ENCODE measurements around the gene TRAK1.

The TRAK1 gene

GRCh38 chr3:42187936-42188335, 96.8 kb downstream of the TRAK1 start:
- peaks cover 13 to 36% (median 23%) of the 10 kb centered on the region in 4 experiments for H3K36me3 ChIP-seq (ENCODE audit: control insufficient read depth in 4 of 4, insufficient read depth in 4 of 4, low read length in 3 of 4)
- 97% methylated on average over 8 of the region's 9 CpGs for WGBS (ENCODE audit: insufficient coverage)
- CTCF ChIA-PET = interaction anchor here (1.2 to 10.3 kb wide), 3 partner anchors 10 to 70 kb away, joined by 3 to 122 read pairs (median 3); no protein-coding TSS in a partner anchor

DNA sequence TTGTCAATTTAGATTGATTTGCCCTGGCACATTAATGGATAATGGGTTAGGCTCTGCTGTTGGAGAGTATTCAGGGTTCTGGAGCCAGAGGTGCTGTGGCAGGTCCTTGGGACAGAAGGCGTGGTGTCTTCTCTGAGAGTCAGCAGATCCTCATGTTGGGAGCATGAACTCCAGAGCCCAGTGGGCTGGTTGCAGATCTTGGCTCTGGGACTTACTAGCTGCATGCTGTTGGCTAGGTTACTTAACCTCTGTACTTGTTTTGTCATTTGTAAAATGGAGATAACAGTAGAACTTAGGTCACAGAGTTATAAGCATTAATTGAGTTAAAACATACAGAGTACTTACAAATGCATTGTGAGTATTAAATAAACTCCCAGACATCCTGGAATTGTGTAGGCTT, 97.2 kb downstream of the TRAK1 start:
- ChIA-PET POLR2A (no interaction called here), CTCF (interaction anchor here (1.2 to 10.3 kb wide), 4 partner anchors 8 to 70 kb away, joined by 3 to 122 read pairs (median 25); no protein-coding TSS in a partner anchor)
- H3K4me3 ChIP-seq (ENCODE audit: control insufficient read depth in 1 of 7, extremely low read depth in 1 of 7, insufficient read depth in 4 of 7, low read depth in 2 of 7, low read length in 6 of 7) = no peak overlapping the region
- WGBS (ENCODE audit: insufficient coverage) = 100% methylated on average over 1 of the region's 1 CpG
- H3K9me3 ChIP-seq (ENCODE audit: control extremely low read depth in 1 of 5, control insufficient read depth in 4 of 5, insufficient read depth in 2 of 5, low read depth in 1 of 5, low read length in 4 of 5) = no peaks in the 10 kb centered on the region
- H3K4me1 ChIP-seq (ENCODE audit: control extremely low read depth in 1 of 4, control insufficient read depth in 4 of 4, insufficient read depth in 4 of 4, low read length in 3 of 4) = peaks cover 4 to 22% (median 18%) of the 10 kb centered on the region in 4 experiments
- H3K27ac ChIP-seq (ENCODE audit: insufficient read depth in 1 of 2, low read depth in 1 of 2, low read length in 2 of 2, poor library complexity in 1 of 2, severe bottlenecking in 2 of 2) = no peak overlapping the region
- DNase-seq = no peak
- H3K27me3 ChIP-seq (replicated peaks in 2 of 5; ENCODE audit: control insufficient read depth in 4 of 5, insufficient read depth in 5 of 5, low read length in 4 of 5) = no peaks in the 10 kb centered on the region
- peaks cover 13 to 36% (median 23%) of the 10 kb centered on the region in 4 experiments for H3K36me3 ChIP-seq (ENCODE audit: control insufficient read depth in 4 of 4, insufficient read depth in 4 of 4, low read length in 3 of 4)

More at GRCh38 chr3:42187936-42188335, 96.8 kb downstream of the TRAK1 start:
- POLR2A ChIA-PET = no interaction called here
- no peak for DNase-seq
- Histone ChIP-seq H3K27ac (ENCODE audit: insufficient read depth in 1 of 2, low read depth in 1 of 2, low read length in 2 of 2, poor library complexity in 1 of 2, severe bottlenecking in 2 of 2) (no peak overlapping the region), H3K9me3 (ENCODE audit: control extremely low read depth in 1 of 5, control insufficient read depth in 4 of 5, insufficient read depth in 2 of 5, low read depth in 1 of 5, low read length in 4 of 5) (no peaks in the 10 kb centered on the region), H3K27me3 (replicated peaks in 2 of 5; ENCODE audit: control insufficient read depth in 4 of 5, insufficient read depth in 5 of 5, low read length in 4 of 5) (no peaks in the 10 kb centered on the region), H3K4me3 (ENCODE audit: control insufficient read depth in 1 of 7, extremely low read depth in 1 of 7, insufficient read depth in 4 of 7, low read depth in 2 of 7, low read length in 6 of 7) (no peak overlapping the region), H3K4me1 (ENCODE audit: control extremely low read depth in 1 of 4, control insufficient read depth in 4 of 4, insufficient read depth in 4 of 4, low read length in 3 of 4) (peaks cover 4 to 17% (median 13%) of the 10 kb centered on the region in 4 experiments)

DNA sequence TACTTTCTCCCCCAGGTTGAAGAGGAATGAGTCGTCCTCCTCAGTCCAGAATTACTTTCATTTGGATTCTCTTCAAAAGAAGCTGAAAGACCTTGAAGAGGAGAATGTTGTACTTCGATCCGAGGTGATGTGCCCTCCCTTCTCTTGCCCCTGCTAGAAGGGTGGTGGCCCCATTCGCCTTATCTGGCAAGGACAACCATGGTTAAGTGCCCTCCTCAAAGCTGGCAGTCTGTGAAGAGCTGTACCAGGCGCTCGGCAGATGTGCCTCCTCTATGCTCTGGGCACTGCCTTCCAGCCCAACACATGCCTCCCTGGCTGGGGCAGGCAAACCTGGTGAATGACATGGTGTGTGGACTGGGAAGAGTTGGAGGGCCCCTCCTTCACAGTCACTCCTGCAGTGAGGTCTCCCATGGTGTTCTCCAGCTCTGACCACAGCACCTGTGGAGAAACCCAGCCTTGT, 97.9 kb downstream of the TRAK1 start:
- ChIA-PET POLR2A (interaction anchor here (0.6 kb wide), 1 partner anchor 12 kb away, joined by 5 read pairs; no protein-coding TSS in a partner anchor), CTCF (interaction anchor here (0.6 to 10.3 kb wide), 5 partner anchors 9 to 71 kb away, joined by 3 to 122 read pairs (median 4); no protein-coding TSS in a partner anchor)
- Histone ChIP-seq H3K4me1 (ENCODE audit: control extremely low read depth in 1 of 4, control insufficient read depth in 4 of 4, insufficient read depth in 4 of 4, low read length in 3 of 4) (peaks cover 4 to 28% (median 18%) of the 10 kb centered on the region in 4 experiments), H3K27me3 (replicated peaks in 2 of 5; ENCODE audit: control insufficient read depth in 4 of 5, insufficient read depth in 5 of 5, low read length in 4 of 5) (no peaks in the 10 kb centered on the region), H3K4me3 (ENCODE audit: control insufficient read depth in 1 of 7, extremely low read depth in 1 of 7, insufficient read depth in 4 of 7, low read depth in 2 of 7, low read length in 6 of 7) (no peak overlapping the region), H3K27ac (ENCODE audit: insufficient read depth in 1 of 2, low read depth in 1 of 2, low read length in 2 of 2, poor library complexity in 1 of 2, severe bottlenecking in 2 of 2) (no peak overlapping the region), H3K9me3 (ENCODE audit: control extremely low read depth in 1 of 5, control insufficient read depth in 4 of 5, insufficient read depth in 2 of 5, low read depth in 1 of 5, low read length in 4 of 5) (no peaks in the 10 kb centered on the region), H3K36me3 (ENCODE audit: control insufficient read depth in 4 of 4, insufficient read depth in 4 of 4, low read length in 3 of 4) (peaks cover 15 to 40% (median 26%) of the 10 kb centered on the region in 4 experiments)
- no peak for DNase-seq
- 93% methylated on average over 6 of the region's 6 CpGs for WGBS (ENCODE audit: insufficient coverage)

GRCh38 chr3:42189736-42190135, 98.6 kb downstream of the TRAK1 start:
- POLR2A ChIA-PET = interaction anchor here (0.6 kb wide), 1 partner anchor 11 kb away, joined by 5 read pairs; no protein-coding TSS in a partner anchor
- H3K4me1 ChIP-seq (ENCODE audit: control extremely low read depth in 1 of 4, control insufficient read depth in 4 of 4, insufficient read depth in 4 of 4, low read length in 3 of 4) = peaks cover 4 to 28% (median 18%) of the 10 kb centered on the region in 4 experiments

DNA sequence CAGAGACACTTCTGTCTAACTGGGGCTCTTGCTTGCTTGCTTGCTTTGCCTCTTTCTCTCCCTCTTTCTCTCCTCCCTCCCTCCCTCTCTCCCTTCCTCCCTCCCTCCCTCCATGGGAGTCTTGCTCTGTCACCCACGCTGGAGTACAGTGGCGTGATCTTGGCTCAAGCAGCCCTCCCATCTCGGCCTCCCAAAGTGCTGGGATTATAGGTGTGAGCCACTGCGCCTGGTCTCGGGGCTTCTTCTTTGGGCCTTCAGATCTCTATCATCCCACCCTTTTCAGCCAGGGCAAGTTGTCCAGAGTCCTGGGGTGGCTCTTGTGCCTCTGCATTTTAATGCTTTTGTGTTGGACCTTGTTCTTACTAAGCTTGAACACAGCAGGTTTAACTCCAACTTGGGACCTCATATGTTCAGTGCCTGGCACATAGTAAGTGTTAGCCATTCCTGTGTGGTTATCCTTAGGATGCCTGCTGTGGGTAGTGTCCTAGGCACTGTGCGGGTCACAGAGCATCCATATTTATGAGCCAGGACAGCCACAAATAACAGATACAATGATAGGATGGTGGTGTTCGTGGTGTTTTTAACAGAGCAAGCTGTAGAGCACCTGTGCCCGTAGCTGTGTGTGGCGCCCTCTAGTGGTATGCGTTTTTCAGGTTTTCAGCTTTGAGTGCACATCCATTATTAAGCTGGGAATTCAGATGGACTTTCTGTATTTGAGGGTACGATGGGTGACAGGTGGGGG, 99.7 kb downstream of the TRAK1 start:
- Histone ChIP-seq H3K27me3 (replicated peaks in 2 of 5; ENCODE audit: control insufficient read depth in 4 of 5, insufficient read depth in 5 of 5, low read length in 4 of 5) (no peaks in the 10 kb centered on the region), H3K4me1 (ENCODE audit: control extremely low read depth in 1 of 4, control insufficient read depth in 4 of 4, insufficient read depth in 4 of 4, low read length in 3 of 4) (peaks cover 4 to 28% (median 18%) of the 10 kb centered on the region in 4 experiments), H3K27ac (ENCODE audit: insufficient read depth in 1 of 2, low read depth in 1 of 2, low read length in 2 of 2, poor library complexity in 1 of 2, severe bottlenecking in 2 of 2) (no peak overlapping the region), H3K36me3 (ENCODE audit: control insufficient read depth in 4 of 4, insufficient read depth in 4 of 4, low read length in 3 of 4) (peaks cover 12 to 47% (median 36%) of the 10 kb centered on the region in 4 experiments), H3K9me3 (ENCODE audit: control extremely low read depth in 1 of 5, control insufficient read depth in 4 of 5, insufficient read depth in 2 of 5, low read depth in 1 of 5, low read length in 4 of 5) (no peaks in the 10 kb centered on the region), H3K4me3 (ENCODE audit: control insufficient read depth in 1 of 7, extremely low read depth in 1 of 7, insufficient read depth in 4 of 7, low read depth in 2 of 7, low read length in 6 of 7) (no peak overlapping the region)
- peak; percentile 55 to 76 (median 67) for DNase-seq
- ChIA-PET POLR2A (interaction anchor here (0.5 kb wide), 1 partner anchor 191 kb away, joined by 3 read pairs; no protein-coding TSS in a partner anchor), CTCF (interaction anchor here (0.7 to 10.3 kb wide), 26 partner anchors 9 to 1864 kb away, joined by 3 to 122 read pairs (median 4); no protein-coding TSS in a partner anchor)
- 44% methylated on average over 5 of the region's 11 CpGs for WGBS (ENCODE audit: insufficient coverage)

More at GRCh38 chr3:42189736-42190135, 98.6 kb downstream of the TRAK1 start:
- CTCF ChIA-PET = interaction anchor here (0.6 to 10.3 kb wide), 8 partner anchors 9 to 290 kb away, joined by 3 to 122 read pairs (median 4); no protein-coding TSS in a partner anchor
- no peak for DNase-seq
- Histone ChIP-seq H3K4me3 (ENCODE audit: control insufficient read depth in 1 of 7, extremely low read depth in 1 of 7, insufficient read depth in 4 of 7, low read depth in 2 of 7, low read length in 6 of 7) (no peak overlapping the region), H3K9me3 (ENCODE audit: control extremely low read depth in 1 of 5, control insufficient read depth in 4 of 5, insufficient read depth in 2 of 5, low read depth in 1 of 5, low read length in 4 of 5) (no peaks in the 10 kb centered on the region), H3K27me3 (replicated peaks in 2 of 5; ENCODE audit: control insufficient read depth in 4 of 5, insufficient read depth in 5 of 5, low read length in 4 of 5) (no peaks in the 10 kb centered on the region), H3K36me3 (ENCODE audit: control insufficient read depth in 4 of 4, insufficient read depth in 4 of 4, low read length in 3 of 4) (peaks cover 14 to 44% (median 30%) of the 10 kb centered on the region in 4 experiments), H3K27ac (ENCODE audit: insufficient read depth in 1 of 2, low read depth in 1 of 2, low read length in 2 of 2, poor library complexity in 1 of 2, severe bottlenecking in 2 of 2) (no peak overlapping the region)
- 85% methylated on average over 5 of the region's 6 CpGs for WGBS (ENCODE audit: insufficient coverage)

DNA sequence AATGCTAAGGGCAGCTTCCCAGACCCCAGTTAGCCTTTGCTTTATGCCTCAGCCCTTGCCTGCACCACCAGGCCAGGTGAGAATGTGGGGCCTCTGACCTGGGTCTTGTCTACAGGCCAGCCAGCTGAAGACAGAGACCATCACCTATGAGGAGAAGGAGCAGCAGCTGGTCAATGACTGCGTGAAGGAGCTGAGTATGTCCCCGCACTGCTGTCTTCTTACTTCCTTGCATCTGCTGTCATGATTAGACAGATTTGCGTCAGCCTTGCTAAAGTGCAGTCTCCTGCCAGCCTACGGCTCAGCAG, 100.2 kb downstream of the TRAK1 start:
- CTCF ChIA-PET = interaction anchor here (0.7 to 10.3 kb wide), 24 partner anchors 9 to 1865 kb away, joined by 3 to 122 read pairs (median 4); no protein-coding TSS in a partner anchor
- H3K27ac ChIP-seq (ENCODE audit: insufficient read depth in 1 of 2, low read depth in 1 of 2, low read length in 2 of 2, poor library complexity in 1 of 2, severe bottlenecking in 2 of 2) = no peak overlapping the region
- no peak overlapping the region for H3K4me3 ChIP-seq (ENCODE audit: control insufficient read depth in 1 of 7, extremely low read depth in 1 of 7, insufficient read depth in 4 of 7, low read depth in 2 of 7, low read length in 6 of 7)
- H3K36me3 ChIP-seq (ENCODE audit: control insufficient read depth in 4 of 4, insufficient read depth in 4 of 4, low read length in 3 of 4) = peaks cover 8 to 51% (median 39%) of the 10 kb centered on the region in 4 experiments
- no peaks in the 10 kb centered on the region for H3K9me3 ChIP-seq (ENCODE audit: control extremely low read depth in 1 of 5, control insufficient read depth in 4 of 5, insufficient read depth in 2 of 5, low read depth in 1 of 5, low read length in 4 of 5)
- H3K4me1 ChIP-seq (ENCODE audit: control extremely low read depth in 1 of 4, control insufficient read depth in 4 of 4, insufficient read depth in 4 of 4, low read length in 3 of 4) = peaks cover 4 to 28% (median 18%) of the 10 kb centered on the region in 4 experiments
- POLR2A ChIA-PET = interaction anchor here (0.5 kb wide), 1 partner anchor 191 kb away, joined by 3 read pairs; no protein-coding TSS in a partner anchor
- H3K27me3 ChIP-seq (replicated peaks in 2 of 5; ENCODE audit: control insufficient read depth in 4 of 5, insufficient read depth in 5 of 5, low read length in 4 of 5) = no peaks in the 10 kb centered on the region
- no CpG with 5 or more reads among the region's 4 CpGs for WGBS (ENCODE audit: insufficient coverage)
- DNase-seq = peak in 1 of 3 donors; percentile 7
